Activated CD8-positive, alpha-beta memory T cell treated with anti-CD3 and anti-CD28 coated beads for 36 hours (primary cell): Measurements from ENCODE around the gene SLC26A5. TPM values are rescaled to one million over a fixed set of nuclear protein-coding genes. Genes with fewer than 3 reads are reported as not detected.

Experiments used
- CTCF ChIA-PET: fragments of 350-600 bp; sonication (Branson Sonifier 250); formaldehyde crosslinking; loops from one replicate; lab custom pipeline; 2021; ENCODE audit warnings: antibody characterized with exemption; lab: Charles Lee
- POLR2A ChIA-PET: fragments of 350-600 bp; sonication (Branson Sonifier 250); formaldehyde crosslinking; loops from one replicate; lab custom pipeline; 2021; ENCODE audit warnings: antibody characterized with exemption; lab: Charles Lee
- total RNA-seq, 2 experiments: library from RNA; stranded (reverse); gene quantifications; one replicate each; pipeline ENCODE4 v1.2.3, GENCODE V29; 2021

The SLC26A5 gene
- total RNA-seq, 2 experiments from 2014 or later, result not detected

GRCh38 chr7:103373866-103374643 lies 72.0 kb downstream of the SLC26A5 start:
- ChIA-PET POLR2A (no interaction called here), CTCF (no interaction called here)

- POLR2A ChIA-PET, result no interaction called here
- CTCF ChIA-PET, result no interaction called here
Measured at GRCh38 chr7:103369432-103369831, 76.6 kb downstream of the SLC26A5 start.

GRCh38 chr7:103349805-103350204 lies 96.2 kb downstream of the SLC26A5 start:
- POLR2A ChIA-PET, result interaction anchor here (0.7 kb wide), 1 partner anchor 9 kb away, joined by 3 read pairs; no protein-coding TSS in a partner anchor
- CTCF ChIA-PET, result interaction anchor here (0.5 kb wide), 1 partner anchor 13 kb away, joined by 4 read pairs; no protein-coding TSS in a partner anchor

DNA sequence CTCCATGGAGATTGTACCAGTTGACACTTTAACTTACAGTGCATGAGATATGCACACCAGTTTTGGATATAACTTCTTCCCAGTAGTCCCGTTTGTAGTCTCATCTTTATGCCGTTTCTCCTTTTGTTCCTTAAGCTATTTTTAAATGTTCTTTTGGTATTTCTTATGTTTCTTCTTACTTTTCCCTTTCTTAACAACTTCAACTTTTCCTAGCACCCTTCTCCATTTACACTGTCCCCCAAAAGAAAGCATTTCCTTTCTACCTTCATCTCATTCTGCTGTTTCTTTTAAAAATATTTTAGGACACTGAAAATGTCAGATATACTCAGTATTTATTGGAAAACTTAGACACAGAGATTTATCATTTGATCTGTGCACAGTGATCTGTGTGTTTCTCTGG lies 97.0 kb downstream of the SLC26A5 start:
- ChIA-PET CTCF (no interaction called here), POLR2A (interaction anchor here (0.7 kb wide), 1 partner anchor 10 kb away, joined by 3 read pairs; no protein-coding TSS in a partner anchor)

DNA sequence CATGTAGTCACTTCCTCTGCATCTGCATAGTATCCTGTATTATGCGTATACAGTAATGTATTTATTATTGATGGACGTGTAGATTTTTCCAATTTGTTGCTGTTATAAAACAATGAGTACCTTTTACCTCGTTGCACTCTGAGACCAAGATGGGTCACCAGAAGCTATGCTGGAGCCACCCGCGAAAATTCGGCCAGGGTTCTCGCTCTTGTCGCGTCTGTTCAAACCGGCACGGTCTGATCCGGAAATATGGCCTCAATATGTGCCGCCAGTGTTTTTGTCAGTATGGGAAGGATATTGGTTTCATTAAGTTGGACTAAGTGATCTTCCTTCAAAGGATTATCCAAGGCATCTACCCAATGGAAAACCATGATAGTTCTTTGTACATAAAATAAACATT lies 97.6 kb downstream of the SLC26A5 start:
- POLR2A ChIA-PET, result no interaction called here
- CTCF ChIA-PET, result no interaction called here

GRCh38 chr7:103347507-103348267 lies 98.3 kb downstream of the SLC26A5 start, which contains the start of gene PSMC2:
Gene PSMC2, plus strand, starts transcription at chr7:103347643. Its CDS starts 69 bp downstream, at chr7:103347712.
- ChIA-PET CTCF (no interaction called here), POLR2A (no interaction called here)

- POLR2A ChIA-PET, result no interaction called here
- CTCF ChIA-PET, result no interaction called here
Measured at GRCh38 chr7:103346396-103346795, 99.6 kb downstream of the SLC26A5 start.

DNA sequence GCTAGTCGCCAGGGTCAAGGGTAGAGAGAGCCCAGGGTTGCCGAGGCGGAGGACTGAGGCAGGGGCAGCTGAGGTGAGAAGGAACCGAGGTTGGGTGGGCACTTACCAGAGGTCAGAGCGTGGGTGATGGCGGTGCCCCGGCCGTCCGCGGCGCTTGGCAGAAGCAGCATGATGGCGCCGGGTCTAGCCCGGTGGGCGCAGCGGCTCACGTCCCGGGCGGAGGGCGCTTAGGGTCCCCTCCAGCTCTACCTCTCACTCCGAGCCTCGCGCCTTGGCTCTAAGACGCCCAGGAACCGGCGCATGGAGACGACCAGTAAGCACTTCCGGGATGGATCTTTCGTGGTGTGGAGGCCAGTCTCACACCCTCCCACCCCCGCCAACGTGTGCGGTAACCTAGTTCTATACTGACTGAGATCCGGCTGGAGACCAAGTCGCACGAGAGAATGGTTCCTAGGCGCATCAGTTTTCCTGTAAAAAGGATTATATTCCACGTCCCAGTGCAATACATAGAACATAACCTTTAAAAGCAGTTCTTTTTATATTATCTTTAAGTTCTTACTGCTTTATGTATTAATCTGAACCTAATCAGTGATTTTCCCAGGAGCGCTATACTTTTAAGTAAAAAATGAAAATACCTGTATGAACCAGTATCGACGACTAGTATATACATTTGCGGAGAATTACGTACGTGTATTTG lies 101.4 kb downstream of the SLC26A5 start, which contains the start of gene DNAJC2:
Gene DNAJC2 (minus strand): TSS at position 315 of the 697 bp plus-strand sequence. CDS start 145 bp downstream, at position 170.
- POLR2A ChIA-PET, result no interaction called here
- CTCF ChIA-PET, result no interaction called here

DNA sequence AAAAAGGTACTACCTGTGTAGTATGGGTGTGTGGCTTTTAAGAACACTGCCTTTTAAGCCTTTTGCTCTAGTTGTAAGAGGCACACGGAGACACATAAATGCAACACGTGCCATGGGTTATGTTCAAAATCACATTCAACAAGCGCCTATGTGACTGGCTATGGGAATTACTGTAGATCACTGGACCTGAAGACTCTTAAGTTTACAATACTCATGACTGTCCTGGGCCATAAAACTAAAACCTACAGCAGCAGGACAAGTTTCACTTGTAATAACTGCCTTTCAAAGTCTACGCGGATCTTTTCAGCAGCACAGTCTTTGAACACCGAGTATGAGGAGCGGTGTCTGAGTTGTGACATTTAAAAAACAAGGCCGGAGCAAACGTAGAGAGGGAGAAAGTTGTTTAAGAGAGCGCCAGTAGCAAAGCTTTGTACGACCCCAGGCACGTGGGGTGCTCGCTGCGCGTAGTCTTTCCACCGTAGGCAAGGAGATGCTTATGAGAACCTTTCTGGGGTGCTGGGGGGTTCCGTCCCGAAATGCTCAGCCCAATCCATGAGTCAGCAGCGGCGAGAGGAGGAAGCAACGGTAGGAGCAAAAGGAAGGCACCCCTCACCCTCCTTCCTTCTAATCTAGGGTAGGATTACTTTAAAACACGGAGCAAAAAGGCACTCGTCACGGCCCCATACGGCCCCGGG lies 102.1 kb downstream of the SLC26A5 start:
- CTCF ChIA-PET, result interaction anchor here (0.6 to 0.9 kb wide), 2 partner anchors 40 to 1679 kb away, joined by 3 read pairs; no protein-coding TSS in a partner anchor
- POLR2A ChIA-PET, result interaction anchor here (0.8 kb wide), 1 partner anchor 41 kb away, joined by 3 read pairs; no protein-coding TSS in a partner anchor

DNA sequence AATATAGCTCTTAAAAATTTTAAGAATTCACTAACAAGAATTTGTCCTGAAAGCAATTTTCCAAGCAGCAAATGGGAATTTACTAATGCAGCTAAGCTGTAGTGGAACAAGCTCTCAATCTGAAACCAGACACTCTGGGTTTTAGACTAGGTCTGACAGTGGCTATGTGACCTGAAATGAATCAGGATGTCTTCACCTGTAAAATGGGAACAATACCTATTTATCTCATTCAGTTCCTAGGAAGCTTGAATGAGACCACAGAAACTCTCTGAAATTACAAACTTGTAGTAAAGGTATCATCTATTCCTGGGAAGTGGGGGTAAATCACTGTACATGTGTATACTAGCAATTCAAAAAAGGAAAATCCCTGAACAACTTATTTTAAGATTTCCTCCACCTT lies 102.7 kb downstream of the SLC26A5 start:
- ChIA-PET POLR2A (interaction anchor here (0.5 to 0.8 kb wide), 3 partner anchors 9 to 829 kb away, joined by 3 to 9 read pairs (median 6); no protein-coding TSS in a partner anchor), CTCF (interaction anchor here (0.6 to 1.3 kb wide), 3 partner anchors 26 to 1680 kb away, joined by 3 to 4 read pairs (median 3); no protein-coding TSS in a partner anchor)

- POLR2A ChIA-PET, result no interaction called here
- CTCF ChIA-PET, result interaction anchor here (1.3 kb wide), 1 partner anchor 44 kb away, joined by 4 read pairs; no protein-coding TSS in a partner anchor
Measured at GRCh38 chr7:103341466-103341865, 104.5 kb downstream of the SLC26A5 start.

GRCh38 chr7:103338864-103339263 lies 107.1 kb downstream of the SLC26A5 start:
- ChIA-PET CTCF (no interaction called here), POLR2A (interaction anchor here (0.7 kb wide), 1 partner anchor 1901 kb away, joined by 4 read pairs; no protein-coding TSS in a partner anchor)

GRCh38 chr7:103336761-103337160 lies 109.2 kb downstream of the SLC26A5 start:
- ChIA-PET CTCF (no interaction called here), POLR2A (no interaction called here)

DNA sequence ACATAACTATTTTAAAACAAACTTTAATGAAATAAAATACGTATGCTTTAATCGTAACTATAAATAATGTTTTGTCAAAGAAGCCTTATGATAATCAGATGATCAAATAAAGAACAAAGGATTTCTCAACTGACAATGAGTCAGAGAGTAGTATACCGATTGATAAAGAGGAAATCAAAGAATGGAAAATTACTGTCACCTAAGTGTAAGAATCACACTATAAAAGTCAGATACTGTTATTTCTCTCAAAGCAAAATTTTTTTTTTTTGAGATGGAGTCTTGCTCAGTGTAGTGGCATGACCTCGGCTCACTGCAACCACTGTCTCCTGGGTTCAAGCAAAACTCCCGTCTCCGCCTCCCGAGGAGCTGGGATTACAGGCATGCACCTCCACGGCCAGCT lies 120.3 kb downstream of the SLC26A5 start:
- ChIA-PET POLR2A (no interaction called here), CTCF (no interaction called here)

Other genes starting within 250 kb of the SLC26A5 start
- gene PMPCB, start 148.8 kb downstream of the SLC26A5 start, total RNA-seq, result 10 to 100 TPM; 83.7 to 85.9 TPM
- 10 to 100 TPM; 56.0 to 56.5 TPM for gene DNAJC2, start 101.4 kb downstream of the SLC26A5 start, total RNA-seq
- 100 to 1,000 TPM; 188 to 192 TPM for gene PSMC2, start 98.6 kb downstream of the SLC26A5 start, total RNA-seq